ENCODE measurements around the gene LEMD2. TPM values are rescaled to one million over a fixed set of nuclear protein-coding genes. Genes with fewer than 3 reads are reported as not detected.

Gene LEMD2
- total and polyA plus RNA-seq, 11 donors, result 21.2 to 51.3 (median 25.9) TPM

- Histone ChIP-seq H3K27ac (peak overlapping the region; percentile 15 to 91 (median 80)), H3K4me3 (no peak overlapping the region), H3K27me3 (peaks cover 0 to 9% (median 0%) of the 10 kb centered on the region in 9 donors), H3K4me1 (peaks cover 3 to 68% (median 32%) of the 10 kb centered on the region in 12 donors), H3K36me3 (peaks cover 0 to 28% (median 0%) of the 10 kb centered on the region in 9 donors), H3K9me3 (no peaks in the 10 kb centered on the region)
- intact Hi-C loops (cut with DNase I), result loop anchor here in 1 of 10 donors (5.0 kb wide), 1 partner anchor 36 kb away; no protein-coding TSS in a partner anchor
- TF ChIP-seq POLR2A (IDR thresholded peaks at IDR 0.05) (no peak), CTCF (IDR thresholded peaks at IDR 0.05) (no peak)
- ATAC-seq (no peak), DNase-seq (no peak)
- WGBS, 4 donors, result 87 to 96% (median 94%) methylated on average over 11 to 15 of the region's 15 CpGs
Observed at GRCh38 chr6:33726696-33727095, 62.2 kb downstream of the LEMD2 start.

- Histone ChIP-seq H3K4me1 (peaks cover 3 to 65% (median 26%) of the 10 kb centered on the region in 12 donors), H3K36me3 (peaks cover 0 to 34% (median 0%) of the 10 kb centered on the region in 9 donors)
Observed at GRCh38 chr6:33725891-33726673, 62.8 kb downstream of the LEMD2 start.

GRCh38 chr6:33725222-33725621 is 63.7 kb downstream of the LEMD2 start:
- no peak for DNase-seq
- peak overlapping the region in 1 of 12 donors; percentile 22 for H3K27ac ChIP-seq
- peaks cover 3 to 57% (median 23%) of the 10 kb centered on the region in 12 donors for H3K4me1 ChIP-seq
- TF ChIP-seq CTCF (IDR thresholded peaks at IDR 0.05) (no peak), POLR2A (IDR thresholded peaks at IDR 0.05) (no peak)
- intact Hi-C loops (cut with DNase I), result loop anchor here in 1 of 10 donors (5.0 kb wide), 1 partner anchor 37 kb away; no protein-coding TSS in a partner anchor
- WGBS, 4 donors, result 91 to 95% (median 92%) methylated on average over 13 to 14 of the region's 14 CpGs
- H3K27me3 ChIP-seq, result peaks cover 0 to 9% (median 0%) of the 10 kb centered on the region in 9 donors
- H3K4me3 ChIP-seq, result no peak overlapping the region
- H3K36me3 ChIP-seq, result peaks cover 0 to 39% (median 0%) of the 10 kb centered on the region in 9 donors
- H3K9me3 ChIP-seq, result no peaks in the 10 kb centered on the region
- ATAC-seq, result no peak

More at GRCh38 chr6:33725891-33726673, 62.8 kb downstream of the LEMD2 start:
- Histone ChIP-seq H3K4me3 (no peak overlapping the region), H3K27ac (peak overlapping the region in 5 of 12 donors; percentile 51 to 91 (median 85)), H3K9me3 (no peaks in the 10 kb centered on the region), H3K27me3 (peaks cover 0 to 9% (median 0%) of the 10 kb centered on the region in 9 donors)
- ATAC-seq (no peak), DNase-seq (no peak)
- whole genome bisulfite sequencing, 4 donors, result 88 to 93% (median 92%) methylated on average over 6 to 7 of the region's 7 CpGs
- intact Hi-C loops (cut with DNase I), result loop anchor here in 1 of 10 donors (5.0 kb wide), 1 partner anchor 36 kb away; no protein-coding TSS in a partner anchor
- TF ChIP-seq CTCF (IDR thresholded peaks at IDR 0.05), result no peak
- TF ChIP-seq POLR2A (IDR thresholded peaks at IDR 0.05), result no peak

All from heart left ventricle (tissue), 16 donors.